GM12875 (cell line): ENCODE results near the gene CARD19.

Source experiments
- H3K4me3 ChIP-seq: one replicate; pipeline ENCODE4 v1.5.1; 2011; ENCODE audit warnings: low read depth, low read length, control low read depth
- TF ChIP-seq, protein P1 (sequence below): IDR thresholded peaks from 2 replicates; pipeline ENCODE4 v1.5.1; 2011; ENCODE audit warnings: low read depth, mild to moderate bottlenecking, control low read depth, inconsistent platforms, low read length, moderate library complexity, borderline replicate concordance; ENCODE audit not compliant: insufficient read depth

Gene CARD19

DNA sequence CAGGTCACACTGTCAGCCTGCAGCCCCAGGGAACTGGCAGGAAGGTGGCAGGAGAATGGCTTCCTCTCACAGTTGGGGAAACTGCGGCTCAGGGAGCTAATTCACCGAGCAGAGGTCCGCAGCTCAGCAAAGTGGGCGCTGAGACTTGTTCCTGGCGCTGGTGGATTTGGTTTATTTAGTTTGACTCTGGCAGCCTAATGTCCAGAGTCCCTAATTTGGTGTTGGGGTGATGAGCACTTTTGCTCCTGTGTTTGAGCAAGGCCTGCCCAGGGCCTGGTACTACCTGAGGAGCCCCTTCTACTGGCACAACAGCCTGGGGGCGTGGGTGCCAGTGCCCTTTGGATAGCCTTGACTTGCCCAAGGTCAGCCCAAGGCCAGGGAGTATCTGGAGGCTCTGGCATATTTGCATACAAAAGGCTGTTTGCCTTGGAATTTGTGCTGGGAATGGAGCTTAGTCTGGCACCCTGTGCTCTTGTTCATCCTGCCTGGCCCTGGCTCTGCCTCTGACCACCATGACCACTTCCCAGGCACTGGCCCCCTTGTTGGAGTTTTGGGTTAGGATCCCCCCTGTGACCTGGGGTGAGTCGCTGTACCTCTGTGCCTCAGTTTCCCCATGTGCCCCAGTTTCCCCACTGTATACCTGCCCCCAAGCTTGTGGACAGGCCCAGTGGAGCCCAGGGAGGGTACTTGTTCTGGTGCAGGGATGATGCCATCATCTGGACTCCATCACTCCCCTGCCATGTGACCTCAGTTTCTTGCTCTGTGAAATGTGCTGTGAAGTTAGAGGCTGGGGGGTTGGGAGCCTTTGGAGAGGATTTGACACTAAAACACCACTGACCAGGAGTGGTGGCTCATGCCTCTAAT lies 36.1 kb upstream of the CARD19 start:
- TF ChIP-seq, protein P1, sequence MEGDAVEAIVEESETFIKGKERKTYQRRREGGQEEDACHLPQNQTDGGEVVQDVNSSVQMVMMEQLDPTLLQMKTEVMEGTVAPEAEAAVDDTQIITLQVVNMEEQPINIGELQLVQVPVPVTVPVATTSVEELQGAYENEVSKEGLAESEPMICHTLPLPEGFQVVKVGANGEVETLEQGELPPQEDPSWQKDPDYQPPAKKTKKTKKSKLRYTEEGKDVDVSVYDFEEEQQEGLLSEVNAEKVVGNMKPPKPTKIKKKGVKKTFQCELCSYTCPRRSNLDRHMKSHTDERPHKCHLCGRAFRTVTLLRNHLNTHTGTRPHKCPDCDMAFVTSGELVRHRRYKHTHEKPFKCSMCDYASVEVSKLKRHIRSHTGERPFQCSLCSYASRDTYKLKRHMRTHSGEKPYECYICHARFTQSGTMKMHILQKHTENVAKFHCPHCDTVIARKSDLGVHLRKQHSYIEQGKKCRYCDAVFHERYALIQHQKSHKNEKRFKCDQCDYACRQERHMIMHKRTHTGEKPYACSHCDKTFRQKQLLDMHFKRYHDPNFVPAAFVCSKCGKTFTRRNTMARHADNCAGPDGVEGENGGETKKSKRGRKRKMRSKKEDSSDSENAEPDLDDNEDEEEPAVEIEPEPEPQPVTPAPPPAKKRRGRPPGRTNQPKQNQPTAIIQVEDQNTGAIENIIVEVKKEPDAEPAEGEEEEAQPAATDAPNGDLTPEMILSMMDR, result no peak
- H3K4me3 ChIP-seq, result peak overlapping the region; percentile 64

DNA sequence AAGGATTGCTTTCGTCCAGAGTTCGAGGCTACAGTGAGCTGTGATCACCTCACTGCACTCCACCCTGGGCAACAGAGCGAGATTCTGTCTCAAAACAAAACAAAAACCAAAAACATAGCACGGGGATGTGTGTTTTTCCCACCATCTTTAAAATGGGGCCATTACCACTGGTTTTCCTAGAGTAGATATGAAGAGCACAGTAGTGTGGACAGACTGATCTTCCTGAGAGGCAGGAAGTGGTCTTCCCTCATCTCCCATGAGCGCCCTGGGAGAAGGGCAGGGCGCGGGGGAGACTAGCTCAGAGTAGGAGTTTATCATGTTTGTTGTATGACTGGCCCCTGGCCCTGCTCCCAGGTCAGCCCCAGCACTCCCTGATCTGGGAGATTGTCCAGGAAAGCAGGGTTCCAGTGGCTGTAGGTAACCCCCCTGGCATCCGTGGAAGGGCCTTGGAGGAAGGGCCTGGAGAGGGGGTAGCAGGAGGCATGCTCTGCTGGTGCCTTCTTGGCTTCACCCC lies 35.2 kb upstream of the CARD19 start:
- H3K4me3 ChIP-seq, result peak overlapping the region; percentile 1
- TF ChIP-seq, protein P1, result no peak

DNA sequence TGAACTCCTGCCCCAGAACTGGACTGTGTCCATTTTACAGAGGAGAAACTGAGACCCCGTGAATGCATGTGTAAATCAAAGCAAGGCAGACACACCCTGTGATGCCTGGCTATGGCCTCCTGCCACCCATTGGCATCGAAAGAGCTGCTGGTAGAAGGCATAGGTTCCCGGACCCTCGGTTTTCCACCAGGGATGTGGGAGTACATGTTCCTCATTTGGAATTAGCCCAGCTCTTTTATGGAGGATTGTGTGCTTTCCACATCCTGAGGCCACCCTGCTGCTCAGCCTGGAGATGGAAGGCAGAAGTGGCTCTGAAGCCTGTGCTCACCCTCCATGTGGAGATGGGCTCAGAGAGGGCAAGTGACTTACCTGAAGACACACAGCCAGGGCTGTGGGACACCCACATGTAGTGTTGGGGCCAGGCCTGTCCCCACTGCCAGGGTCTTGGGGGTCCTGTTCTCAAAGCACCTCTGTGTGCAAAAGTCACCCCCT lies 34.7 kb upstream of the CARD19 start:
- peak overlapping the region; percentile 1 for H3K4me3 ChIP-seq
- TF ChIP-seq, protein P1, result no peak

DNA sequence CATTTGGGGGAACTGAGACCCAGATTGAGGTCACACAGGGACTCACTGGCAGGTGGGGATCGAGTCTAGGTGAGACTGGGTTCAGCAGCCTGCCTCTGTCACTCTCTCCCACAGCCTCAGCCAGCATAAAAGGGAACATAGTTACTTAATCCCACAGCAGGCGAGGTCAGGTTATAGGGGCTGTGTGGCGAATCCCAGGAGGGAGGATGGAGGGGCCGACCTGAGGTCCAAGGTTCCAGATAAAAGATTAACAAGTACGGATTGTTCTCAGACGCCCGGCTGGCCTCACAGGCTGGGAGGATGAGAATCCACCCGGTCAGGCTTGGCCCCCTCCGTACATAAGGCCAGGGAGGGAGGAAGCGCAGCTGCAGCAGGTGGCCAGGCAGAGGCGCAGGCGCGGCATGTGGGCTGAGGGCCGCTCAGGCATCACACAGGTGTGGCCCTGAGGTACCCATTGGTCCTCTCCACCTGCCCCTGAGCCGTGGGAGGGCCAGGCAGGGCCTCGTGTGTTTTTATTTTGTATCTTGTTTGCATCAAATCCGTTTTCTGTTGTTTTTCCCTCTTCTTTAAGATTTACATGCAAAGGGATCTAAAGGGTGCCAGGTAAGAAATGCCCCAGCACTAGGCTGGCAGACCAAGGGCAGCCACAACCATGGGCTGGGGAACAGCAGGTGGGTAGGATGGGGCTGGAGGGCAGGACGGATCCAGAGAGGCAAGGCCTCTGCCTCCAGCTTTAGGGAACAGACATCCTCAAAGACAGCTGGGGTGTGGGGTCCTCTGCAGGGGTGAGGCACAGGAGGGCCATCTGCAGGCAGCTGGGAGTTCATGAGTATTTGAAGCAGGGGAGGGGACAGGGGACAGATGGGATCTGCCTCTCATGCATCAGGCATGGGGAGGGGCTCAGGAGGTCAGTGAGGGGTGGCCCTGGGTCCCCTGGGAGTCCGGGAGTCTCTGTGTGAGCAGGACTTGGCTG lies 33.9 kb upstream of the CARD19 start:
- TF ChIP-seq, protein P1, result no peak
- peak overlapping the region; percentile 18 for H3K4me3 ChIP-seq

DNA sequence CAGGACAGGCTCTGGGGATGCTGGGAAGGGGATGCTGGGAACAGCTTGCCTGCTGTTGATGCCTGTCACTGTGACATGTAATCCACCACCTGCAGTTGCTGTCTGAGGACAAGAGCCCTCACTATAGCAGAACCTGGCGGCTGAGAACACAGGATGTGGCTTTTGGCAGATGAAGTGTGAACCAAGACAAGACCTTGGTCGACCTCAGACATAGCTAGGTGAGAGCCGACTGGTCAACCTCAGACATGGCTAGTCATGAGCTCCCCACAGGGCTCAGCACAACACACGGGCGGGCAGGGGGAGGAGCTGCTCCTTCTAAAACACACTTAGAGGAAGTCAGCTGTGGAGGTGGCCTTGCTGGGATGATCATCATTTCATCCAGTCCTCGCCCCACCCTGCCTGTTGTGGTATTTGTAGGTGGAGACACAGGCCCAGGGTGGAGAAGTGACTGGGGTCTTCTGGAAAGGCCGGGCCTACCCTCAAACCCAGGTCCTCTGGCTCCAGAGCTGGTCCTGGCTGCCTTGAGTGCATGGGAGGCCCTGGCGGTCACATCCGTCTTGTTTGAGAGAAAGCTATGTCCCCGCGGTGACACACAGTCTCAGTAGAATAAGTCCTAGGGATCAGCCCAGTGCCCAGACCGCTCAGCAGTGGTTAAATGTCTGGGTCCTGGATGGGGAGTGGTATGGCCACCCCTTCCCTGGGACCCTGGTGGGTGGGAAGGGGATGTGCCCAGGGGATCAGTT lies 31.5 kb upstream of the CARD19 start:
- H3K4me3 ChIP-seq, result no peak overlapping the region

DNA sequence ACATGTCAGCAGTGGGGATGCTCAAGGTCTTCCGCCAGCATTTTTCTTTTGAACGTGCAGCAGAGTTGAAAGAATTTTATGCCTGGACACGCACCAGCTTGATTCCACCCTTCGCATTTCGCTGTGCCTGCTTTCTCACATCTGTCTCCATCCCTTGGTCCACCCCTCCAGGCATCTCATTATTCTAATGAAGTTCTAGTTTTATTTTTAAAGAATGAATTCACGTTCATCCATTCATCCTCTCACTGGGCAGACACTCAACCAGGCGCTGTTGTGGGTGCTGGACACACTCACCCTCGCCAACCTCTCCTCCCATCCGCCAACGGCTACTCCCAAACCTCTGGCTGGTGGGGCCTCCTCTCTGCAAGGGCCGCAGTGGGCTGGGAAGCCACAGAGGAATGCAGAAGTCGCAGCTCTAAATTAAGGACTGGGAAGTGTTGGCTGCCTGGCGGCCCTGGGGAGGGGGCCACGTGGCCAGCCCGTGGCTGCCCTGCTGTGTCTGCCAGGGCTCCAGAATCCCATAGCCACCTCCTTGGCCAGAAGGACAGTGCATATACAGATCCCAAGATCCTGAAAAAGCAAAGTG lies 30.8 kb upstream of the CARD19 start:
- H3K4me3 ChIP-seq, result no peak overlapping the region

More for the DNA sequence above, 31.5 kb upstream of the CARD19 start:
- TF ChIP-seq, protein P1, result no peak

More for the DNA sequence above, 30.8 kb upstream of the CARD19 start:
- TF ChIP-seq, protein P1, result no peak
